Left lung (tissue), 10 donors: ENCODE measurements around the gene FXYD5. TPM values are rescaled to one million over a fixed set of nuclear protein-coding genes. Genes with fewer than 3 reads are reported as not detected.
A peak's percentile ranks its signal among the peaks of the same experiment; 100 is the strongest.

Experiments used
- ATAC-seq: fragments of 200-7000 bp; cut with Tn5 transposase; one replicate; pipeline ENCODE4 v1.9.1; 2020; ENCODE audit warnings: moderate library complexity
- DNase-seq, 4 donors: peaks; one replicate each; pipeline ENCODE4 v3.0.0-alpha.2; 2013 to 2020
- H3K27ac ChIP-seq, 2 donors: fragments of 200-600 bp; sonication (generic) in 1 of 2; one replicate each; pipeline versions ENCODE4 v1.5.0 to v1.8.0; 2020 to 2021
- H3K27me3 ChIP-seq, 2 donors: fragments of 200-600 bp; sonication (generic) in 1 of 2; one replicate each; pipeline versions ENCODE4 v1.5.0 to v1.8.0; 2020 to 2021
- H3K36me3 ChIP-seq, 2 donors: fragments of 200-600 bp; sonication (generic) in 1 of 2; one replicate each; pipeline versions ENCODE4 v1.5.0 to v1.8.0; 2020 to 2021
- H3K4me1 ChIP-seq, 2 donors: fragments of 200-600 bp; one replicate each; pipeline ENCODE4 v1.8.0; 2021
- H3K4me3 ChIP-seq, 2 donors: fragments of 200-600 bp; sonication (generic) in 1 of 2; one replicate each; pipeline versions ENCODE4 v1.5.0 to v1.8.0; 2020 to 2021; ENCODE audit warnings: mild to moderate bottlenecking in 1 of 2
- H3K9me3 ChIP-seq, 2 donors: fragments of 200-600 bp; sonication (generic) in 1 of 2; one replicate each; pipeline versions ENCODE4 v1.5.0 to v1.8.0; 2020 to 2021
- intact Hi-C, 2 donors: fragments of 100-400 bp; cut with DNase I; formaldehyde crosslinking; loops; one replicate each; pipeline versions ENCODE4 v1.11.2 to v1.14.2; 2022
- polyA plus RNA-seq, 6 donors: library from polyadenylated mRNA; unstranded; fragments of 120-200 nt; gene quantifications; one replicate each; pipeline ENCODE4 v1.2.1, GENCODE V29; 2013; ENCODE audit not compliant: insufficient read length in 6 of 6
- total RNA-seq, 2 donors: library from RNA; stranded (reverse); fragmentation: NEBNext Ultra II Directional; extraction: Animal tissue kit (Norgen Biotek cat#: 25700); gene quantifications; one replicate each; pipeline ENCODE4 v1.2.1, GENCODE V29; 2021
- TF ChIP-seq, protein P1 (sequence below), 2 donors: fragments of 200-600 bp; sonication (generic) in 1 of 2; IDR thresholded peaks; one replicate each; pipeline versions ENCODE4 v1.5.0 to v1.8.0; 2021; ENCODE audit warnings: antibody characterized with exemption in 2 of 2
- donor health status: DM: no; HTN: yes; CAD: no.
- donor health status: DM: no; HTN: no; CAD: no.

FXYD5 gene
- total and polyA plus RNA-seq, 8 donors: 29.0 to 123 (median 31.5) TPM

GRCh38 chr19:35169221-35169995 lies 14.9 kb downstream of the FXYD5 start:
- H3K4me1 ChIP-seq: peaks cover 0 to 24% of the 10 kb centered on the region in 2 donors
- TF ChIP-seq, protein P1, sequence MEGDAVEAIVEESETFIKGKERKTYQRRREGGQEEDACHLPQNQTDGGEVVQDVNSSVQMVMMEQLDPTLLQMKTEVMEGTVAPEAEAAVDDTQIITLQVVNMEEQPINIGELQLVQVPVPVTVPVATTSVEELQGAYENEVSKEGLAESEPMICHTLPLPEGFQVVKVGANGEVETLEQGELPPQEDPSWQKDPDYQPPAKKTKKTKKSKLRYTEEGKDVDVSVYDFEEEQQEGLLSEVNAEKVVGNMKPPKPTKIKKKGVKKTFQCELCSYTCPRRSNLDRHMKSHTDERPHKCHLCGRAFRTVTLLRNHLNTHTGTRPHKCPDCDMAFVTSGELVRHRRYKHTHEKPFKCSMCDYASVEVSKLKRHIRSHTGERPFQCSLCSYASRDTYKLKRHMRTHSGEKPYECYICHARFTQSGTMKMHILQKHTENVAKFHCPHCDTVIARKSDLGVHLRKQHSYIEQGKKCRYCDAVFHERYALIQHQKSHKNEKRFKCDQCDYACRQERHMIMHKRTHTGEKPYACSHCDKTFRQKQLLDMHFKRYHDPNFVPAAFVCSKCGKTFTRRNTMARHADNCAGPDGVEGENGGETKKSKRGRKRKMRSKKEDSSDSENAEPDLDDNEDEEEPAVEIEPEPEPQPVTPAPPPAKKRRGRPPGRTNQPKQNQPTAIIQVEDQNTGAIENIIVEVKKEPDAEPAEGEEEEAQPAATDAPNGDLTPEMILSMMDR (IDR thresholded peaks at IDR 0.05): no peak
- no peak for DNase-seq
- H3K9me3 ChIP-seq: peaks cover 0 to 24% of the 10 kb centered on the region in 2 donors
- no peak overlapping the region for H3K27ac ChIP-seq
- H3K4me3 ChIP-seq: no peak overlapping the region
- ATAC-seq: no peak
- intact Hi-C loops: no loop called here
- no peaks in the 10 kb centered on the region for H3K27me3 ChIP-seq
- H3K36me3 ChIP-seq: peaks cover 0 to 63% of the 10 kb centered on the region in 2 donors

GRCh38 chr19:35170359-35171061 lies 16.0 kb downstream of the FXYD5 start:
- DNase-seq: no peak

DNA sequence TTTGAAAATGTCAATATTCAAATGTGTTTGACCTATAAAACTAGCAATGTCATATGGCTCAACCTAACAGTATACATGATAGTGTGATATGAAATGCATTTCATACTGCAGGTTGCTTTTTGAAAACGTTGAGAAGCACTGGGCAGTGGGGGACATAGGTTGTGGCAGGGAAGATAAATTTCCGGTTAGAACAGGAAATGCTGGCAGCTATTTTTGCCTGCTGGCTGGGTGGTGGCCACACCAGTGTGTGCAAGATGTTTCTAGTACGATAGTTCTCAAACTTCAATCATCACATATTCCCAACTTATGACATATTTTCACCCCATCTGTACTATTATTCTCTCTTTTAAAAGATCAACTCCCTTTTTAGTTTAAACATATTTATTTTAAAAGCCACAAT lies 17.2 kb downstream of the FXYD5 start:
- intact Hi-C loops: no loop called here
- Histone ChIP-seq H3K9me3 (peaks cover 0 to 2% of the 10 kb centered on the region in 2 donors), H3K4me1 (peaks cover 4 to 23% of the 10 kb centered on the region in 2 donors), H3K4me3 (no peak overlapping the region), H3K36me3 (peaks cover 0 to 40% of the 10 kb centered on the region in 2 donors), H3K27ac (no peak overlapping the region), H3K27me3 (no peaks in the 10 kb centered on the region)
- TF ChIP-seq, protein P1 (IDR thresholded peaks at IDR 0.05): no peak
- ATAC-seq (no peak), DNase-seq (no peak)

More at GRCh38 chr19:35170359-35171061, 16.0 kb downstream of the FXYD5 start:
- Histone ChIP-seq H3K4me3 (no peak overlapping the region), H3K36me3 (peaks cover 0 to 52% of the 10 kb centered on the region in 2 donors), H3K27ac (peak overlapping the region in 1 of 2 donors; percentile 4), H3K27me3 (no peaks in the 10 kb centered on the region), H3K4me1 (peaks cover 0 to 24% of the 10 kb centered on the region in 2 donors), H3K9me3 (peaks cover 0 to 14% of the 10 kb centered on the region in 2 donors)
- TF ChIP-seq, protein P1 (IDR thresholded peaks at IDR 0.05): no peak
- ATAC-seq: peak; percentile 7
- intact Hi-C loops: no loop called here

- no peak for DNase-seq
- H3K27me3 ChIP-seq: no peaks in the 10 kb centered on the region
- TF ChIP-seq, protein P1 (IDR thresholded peaks at IDR 0.05): no peak
- no peak for ATAC-seq
- intact Hi-C loops: no loop called here
- peaks cover 4 to 17% of the 10 kb centered on the region in 2 donors for H3K4me1 ChIP-seq
- H3K36me3 ChIP-seq: peaks cover 0 to 15% of the 10 kb centered on the region in 2 donors
- no peak overlapping the region for H3K4me3 ChIP-seq
- H3K27ac ChIP-seq: no peak overlapping the region
- H3K9me3 ChIP-seq: no peaks in the 10 kb centered on the region
Measured at GRCh38 chr19:35174226-35174625, 19.7 kb downstream of the FXYD5 start.

GRCh38 chr19:35176181-35176570 lies 21.6 kb downstream of the FXYD5 start:
- intact Hi-C loops: no loop called here
- H3K4me1 ChIP-seq: peaks cover 4 to 7% of the 10 kb centered on the region in 2 donors
- no peaks in the 10 kb centered on the region for H3K9me3 ChIP-seq
- no peak overlapping the region for H3K4me3 ChIP-seq
- TF ChIP-seq, protein P1 (IDR thresholded peaks at IDR 0.05): no peak
- no peak for DNase-seq
- no peak for ATAC-seq
- no peaks in the 10 kb centered on the region for H3K27me3 ChIP-seq
- no peaks in the 10 kb centered on the region for H3K36me3 ChIP-seq
- H3K27ac ChIP-seq: no peak overlapping the region
